Activated T-cell treated with anti-CD3 and anti-CD28 coated beads for 24 hours (primary cell): ENCODE results near the gene PLEKHG5.

ENCODE experiments used
- DNase-seq: peaks from one replicate; pipeline ENCODE4 v3.0.0-alpha.2; 2020; ENCODE audit warnings: low read depth

PLEKHG5 gene

GRCh38 chr1:6510493-6510892 is 19.0 kb upstream of the PLEKHG5 start:
- DNase-seq, result no peak

GRCh38 chr1:6509919-6510291 is 18.4 kb upstream of the PLEKHG5 start:
- no peak for DNase-seq

- DNase-seq, result no peak
These were observed 17.9 kb upstream of the PLEKHG5 start for GRCh38 chr1:6509220-6509918.

GRCh38 chr1:6508816-6509189 is 17.3 kb upstream of the PLEKHG5 start:
- no peak for DNase-seq

GRCh38 chr1:6508154-6508815 is 16.8 kb upstream of the PLEKHG5 start:
- DNase-seq, result no peak

- DNase-seq, result no peak
These were observed 16.0 kb upstream of the PLEKHG5 start for GRCh38 chr1:6507461-6507911.

GRCh38 chr1:6507037-6507428 is 15.6 kb upstream of the PLEKHG5 start:
- no peak for DNase-seq

- DNase-seq, result no peak
These were observed 15.0 kb upstream of the PLEKHG5 start for GRCh38 chr1:6506210-6507036.

- DNase-seq, result no peak
These were observed 14.1 kb upstream of the PLEKHG5 start for GRCh38 chr1:6505367-6506209.

- no peak for DNase-seq
These were observed 13.4 kb upstream of the PLEKHG5 start for GRCh38 chr1:6504887-6505286.

GRCh38 chr1:6503884-6504602 is 12.6 kb upstream of the PLEKHG5 start:
- no peak for DNase-seq

- DNase-seq, result no peak
These were observed 10.8 kb upstream of the PLEKHG5 start for GRCh38 chr1:6502000-6502891.

- no peak for DNase-seq
These were observed 9.9 kb upstream of the PLEKHG5 start for GRCh38 chr1:6501279-6501813.

- DNase-seq, result no peak
These were observed 9.2 kb upstream of the PLEKHG5 start for GRCh38 chr1:6500544-6501278.

- DNase-seq, result no peak
These were observed 7.8 kb upstream of the PLEKHG5 start for GRCh38 chr1:6499296-6499695.

- no peak for DNase-seq
These were observed 7.2 kb upstream of the PLEKHG5 start for GRCh38 chr1:6498576-6499111.

GRCh38 chr1:6497867-6498575 is 6.6 kb upstream of the PLEKHG5 start:
- DNase-seq, result no peak

GRCh38 chr1:6497215-6497866 is 5.9 kb upstream of the PLEKHG5 start:
- DNase-seq, result peak; percentile 32
